ENCODE data around the gene PSORS1C1.

PSORS1C1 gene

GRCh38 chr6:31170600-31170881 is 55.9 kb downstream of the PSORS1C1 start, which contains the start of gene POU5F1:
TSS of gene POU5F1 (minus strand) at chr6:31170682. CDS start at chr6:31170620, 62 bp downstream.
- H3K4me3 ChIP-seq (replicated peaks in 1 of 2; ENCODE audit: low read depth in 2 of 2, low read length in 2 of 2) = no peak within 1 kb of the TSS
- no peak for DNase-seq (ENCODE audit: low read depth in 2 of 2)

GRCh38 chr6:31170987-31171671 is 56.5 kb downstream of the PSORS1C1 start:
- H3K4me3 ChIP-seq (replicated peaks in 1 of 2; ENCODE audit: low read depth in 2 of 2, low read length in 2 of 2) = no peak overlapping the region
- no peak for TF ChIP-seq CTCF (IDR thresholded peaks at IDR 0.05; ENCODE audit: low read depth, low read length)
- DNase-seq (ENCODE audit: low read depth in 2 of 2) = no peak

More at GRCh38 chr6:31170600-31170881, 55.9 kb downstream of the PSORS1C1 start, which contains the start of gene POU5F1:
- TF ChIP-seq CTCF (IDR thresholded peaks at IDR 0.05; ENCODE audit: low read depth, low read length) = no peak

GRCh38 chr6:31171931-31172905 is 57.6 kb downstream of the PSORS1C1 start:
- TF ChIP-seq CTCF (IDR thresholded peaks at IDR 0.05; ENCODE audit: low read depth, low read length) = no peak
- no peak overlapping the region for H3K4me3 ChIP-seq (replicated peaks in 1 of 2; ENCODE audit: low read depth in 2 of 2, low read length in 2 of 2)
- DNase-seq (ENCODE audit: low read depth in 2 of 2) = no peak

- no peak overlapping the region for H3K4me3 ChIP-seq (replicated peaks in 1 of 2; ENCODE audit: low read depth in 2 of 2, low read length in 2 of 2)
- no peak for TF ChIP-seq CTCF (IDR thresholded peaks at IDR 0.05; ENCODE audit: low read depth, low read length)
- no peak for DNase-seq (ENCODE audit: low read depth in 2 of 2)
Observed at GRCh38 chr6:31172973-31173384, 58.4 kb downstream of the PSORS1C1 start.

GRCh38 chr6:31173406-31173805 is 58.8 kb downstream of the PSORS1C1 start:
- no peak for TF ChIP-seq CTCF (IDR thresholded peaks at IDR 0.05; ENCODE audit: low read depth, low read length)
- DNase-seq (ENCODE audit: low read depth in 2 of 2) = no peak
- H3K4me3 ChIP-seq (replicated peaks in 1 of 2; ENCODE audit: low read depth in 2 of 2, low read length in 2 of 2) = no peak overlapping the region

GRCh38 chr6:31174378-31174777 is 59.8 kb downstream of the PSORS1C1 start:
- TF ChIP-seq CTCF (IDR thresholded peaks at IDR 0.05; ENCODE audit: low read depth, low read length) = no peak
- H3K4me3 ChIP-seq (replicated peaks in 1 of 2; ENCODE audit: low read depth in 2 of 2, low read length in 2 of 2) = no peak overlapping the region
- DNase-seq (ENCODE audit: low read depth in 2 of 2) = no peak

Data from cardiac fibroblast (primary cell).